Ovary (tissue), 3 donors: ENCODE data around the gene CNTN5.

Source experiments
- CTCF ChIP-seq, 3 donors: fragments of 450-650 bp in 2 of 3; fragments of 200-600 bp in 1 of 3; IDR thresholded peaks; one replicate each; pipeline versions ENCODE4 v1.5.1 to v1.8.0; 2016 to 2022; ENCODE audit warnings: antibody characterized with exemption in 3 of 3, mild to moderate bottlenecking in 1 of 3
- POLR2A ChIP-seq: fragments of 450-650 bp; IDR thresholded peaks from one replicate; pipeline ENCODE4 v1.6.1; 2017; ENCODE audit warnings: antibody characterized with exemption, mild to moderate bottlenecking, moderate library complexity
- donor health status: DM: no; HTN: no; CAD: no.

- no peak for TF ChIP-seq CTCF (IDR thresholded peaks at IDR 0.05)
- no peak for TF ChIP-seq POLR2A
Observed at GRCh38 chr11:99199341-99199740, 178.6 kb downstream of the CNTN5 start.
